ENCODE measurements around the gene IQCH. TPM values are rescaled to one million over a fixed set of nuclear protein-coding genes. Genes with fewer than 3 reads are reported as not detected.

The IQCH gene
- total and polyA plus RNA-seq, 2 donors from 2014 or later, result 3.2 to 7.7 TPM

DNA sequence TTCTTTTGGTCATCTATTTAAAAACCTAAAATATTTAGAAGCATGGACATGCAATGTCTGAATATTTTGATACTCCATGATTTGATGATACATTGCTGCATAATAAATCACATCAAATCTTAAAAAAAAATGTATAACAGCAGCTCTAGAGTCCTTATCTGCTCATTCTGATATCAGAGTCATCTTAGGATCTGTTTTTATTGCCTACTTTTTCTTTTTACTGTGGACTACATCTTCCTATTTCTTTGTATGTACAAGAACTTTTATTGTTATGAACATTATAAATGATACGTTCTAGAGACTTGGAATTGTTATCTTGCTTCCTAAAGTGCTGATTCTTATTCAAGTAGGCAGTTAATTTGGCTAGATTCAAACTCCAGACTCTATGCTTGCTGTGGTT is 72.7 kb downstream of the IQCH start:
- H3K4me3 ChIP-seq (ENCODE audit: low read length in 3 of 3), result no peak overlapping the region
- H3K27ac ChIP-seq (ENCODE audit: low read depth in 2 of 2, low read length in 2 of 2), result no peak overlapping the region

DNA sequence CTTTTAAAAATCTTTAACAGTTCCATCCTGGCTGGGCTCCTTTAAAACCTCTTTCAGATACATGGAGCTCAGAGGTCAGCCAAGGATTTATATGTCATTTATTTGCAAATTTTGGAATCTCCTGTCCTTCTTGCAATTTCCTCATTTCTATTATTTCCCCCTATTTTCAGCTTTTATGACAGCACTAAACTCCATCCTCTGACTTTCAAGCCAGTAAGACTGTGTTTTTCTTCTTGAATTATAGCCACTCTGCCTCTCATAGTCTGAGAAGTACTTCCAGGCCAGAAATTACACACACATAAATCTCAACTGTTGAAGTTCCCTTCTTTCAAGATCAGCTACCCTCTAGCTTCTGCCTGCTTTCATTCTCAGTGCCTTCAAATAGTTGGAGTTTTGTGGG is 73.2 kb downstream of the IQCH start:
- Histone ChIP-seq H3K36me3 (ENCODE audit: control insufficient read depth in 2 of 3, insufficient read depth in 3 of 3, low read length in 3 of 3) (no peaks in the 10 kb centered on the region), H3K27ac (ENCODE audit: low read depth in 2 of 2, low read length in 2 of 2) (no peak overlapping the region), H3K9me3 (ENCODE audit: control insufficient read depth in 2 of 3, insufficient read depth in 1 of 3, low read length in 3 of 3) (no peaks in the 10 kb centered on the region), H3K4me1 (ENCODE audit: control insufficient read depth in 2 of 3, insufficient read depth in 2 of 3, low read depth in 1 of 3, low read length in 3 of 3) (no peaks in the 10 kb centered on the region), H3K27me3 (ENCODE audit: control insufficient read depth, insufficient read depth, low read length) (no peaks in the 10 kb centered on the region), H3K4me3 (ENCODE audit: low read length in 3 of 3) (no peak overlapping the region), H3K9ac (ENCODE audit: low read length in 3 of 3) (no peak overlapping the region)
- intact Hi-C loops (cut with DNase I), result no loop called here
- no peak for FAIRE-seq
- no peak for DNase-seq
- TF ChIP-seq, protein P1, sequence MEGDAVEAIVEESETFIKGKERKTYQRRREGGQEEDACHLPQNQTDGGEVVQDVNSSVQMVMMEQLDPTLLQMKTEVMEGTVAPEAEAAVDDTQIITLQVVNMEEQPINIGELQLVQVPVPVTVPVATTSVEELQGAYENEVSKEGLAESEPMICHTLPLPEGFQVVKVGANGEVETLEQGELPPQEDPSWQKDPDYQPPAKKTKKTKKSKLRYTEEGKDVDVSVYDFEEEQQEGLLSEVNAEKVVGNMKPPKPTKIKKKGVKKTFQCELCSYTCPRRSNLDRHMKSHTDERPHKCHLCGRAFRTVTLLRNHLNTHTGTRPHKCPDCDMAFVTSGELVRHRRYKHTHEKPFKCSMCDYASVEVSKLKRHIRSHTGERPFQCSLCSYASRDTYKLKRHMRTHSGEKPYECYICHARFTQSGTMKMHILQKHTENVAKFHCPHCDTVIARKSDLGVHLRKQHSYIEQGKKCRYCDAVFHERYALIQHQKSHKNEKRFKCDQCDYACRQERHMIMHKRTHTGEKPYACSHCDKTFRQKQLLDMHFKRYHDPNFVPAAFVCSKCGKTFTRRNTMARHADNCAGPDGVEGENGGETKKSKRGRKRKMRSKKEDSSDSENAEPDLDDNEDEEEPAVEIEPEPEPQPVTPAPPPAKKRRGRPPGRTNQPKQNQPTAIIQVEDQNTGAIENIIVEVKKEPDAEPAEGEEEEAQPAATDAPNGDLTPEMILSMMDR (IDR thresholded peaks at IDR 0.05; ENCODE audit: borderline replicate concordance, extremely low read depth, insufficient read depth), result no peak

More for the DNA sequence above, 72.7 kb downstream of the IQCH start:
- FAIRE-seq, result no peak
- Histone ChIP-seq H3K4me1 (ENCODE audit: control insufficient read depth in 2 of 3, insufficient read depth in 2 of 3, low read depth in 1 of 3, low read length in 3 of 3) (no peaks in the 10 kb centered on the region), H3K9me3 (ENCODE audit: control insufficient read depth in 2 of 3, insufficient read depth in 1 of 3, low read length in 3 of 3) (peaks cover 0 to 4% (median 0%) of the 10 kb centered on the region in 3 donors), H3K27me3 (ENCODE audit: control insufficient read depth, insufficient read depth, low read length) (no peaks in the 10 kb centered on the region), H3K36me3 (ENCODE audit: control insufficient read depth in 2 of 3, insufficient read depth in 3 of 3, low read length in 3 of 3) (no peaks in the 10 kb centered on the region), H3K9ac (ENCODE audit: low read length in 3 of 3) (no peak overlapping the region)
- no peak for DNase-seq
- intact Hi-C loops (cut with DNase I), result no loop called here
- TF ChIP-seq, protein P1 (IDR thresholded peaks at IDR 0.05; ENCODE audit: borderline replicate concordance, extremely low read depth, insufficient read depth), result no peak

DNA sequence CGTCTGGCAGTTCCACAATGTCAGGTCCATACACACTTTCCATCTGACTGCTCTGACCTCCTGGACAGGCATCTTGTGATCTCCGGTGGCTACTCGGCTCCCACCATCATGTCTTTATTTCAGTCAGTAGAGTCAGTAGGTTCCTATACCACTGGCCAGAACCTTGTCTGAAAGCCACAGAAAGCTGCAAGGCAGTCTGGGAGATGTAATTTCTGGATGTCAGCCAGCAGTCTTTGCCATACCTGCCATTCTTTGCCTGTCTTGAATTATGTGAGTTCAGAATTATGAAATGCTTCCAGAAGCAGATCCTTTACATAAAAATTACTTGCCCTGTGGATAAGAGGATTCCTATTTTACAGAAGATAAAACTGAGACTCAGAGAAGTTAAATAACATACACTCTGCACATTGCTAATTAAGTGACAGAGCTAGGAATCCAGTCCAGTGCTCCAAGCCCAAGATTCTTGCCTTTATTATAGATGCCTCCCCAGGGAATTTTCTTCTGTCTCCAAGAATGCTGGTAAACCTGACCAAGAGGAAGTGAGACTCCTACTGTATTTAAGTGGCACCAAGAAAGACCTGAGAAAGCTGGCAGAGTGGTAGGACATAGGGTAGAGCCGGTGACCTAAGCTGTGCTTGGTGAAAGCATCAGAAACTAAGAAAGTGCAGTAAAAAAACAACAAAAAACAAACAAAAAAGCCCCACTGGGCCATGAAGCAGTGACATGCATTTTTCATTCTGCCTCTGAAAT is 75.6 kb downstream of the IQCH start:
- DNase-seq (no peak), FAIRE-seq (no peak)
- TF ChIP-seq, protein P1 (IDR thresholded peaks at IDR 0.05; ENCODE audit: borderline replicate concordance, extremely low read depth, insufficient read depth), result no peak
- no peaks in the 10 kb centered on the region for H3K36me3 ChIP-seq (ENCODE audit: control insufficient read depth in 2 of 3, insufficient read depth in 3 of 3, low read length in 3 of 3)
- no peak overlapping the region for H3K9ac ChIP-seq (ENCODE audit: low read length in 3 of 3)
- intact Hi-C loops (cut with DNase I), result no loop called here
- no peaks in the 10 kb centered on the region for H3K9me3 ChIP-seq (ENCODE audit: control insufficient read depth in 2 of 3, insufficient read depth in 1 of 3, low read length in 3 of 3)
- H3K27me3 ChIP-seq (ENCODE audit: control insufficient read depth, insufficient read depth, low read length), result no peaks in the 10 kb centered on the region
- no peak overlapping the region for H3K27ac ChIP-seq (ENCODE audit: low read depth in 2 of 2, low read length in 2 of 2)
- no peak overlapping the region for H3K4me3 ChIP-seq (ENCODE audit: low read length in 3 of 3)
- H3K4me1 ChIP-seq (ENCODE audit: control insufficient read depth in 2 of 3, insufficient read depth in 2 of 3, low read depth in 1 of 3, low read length in 3 of 3), result no peaks in the 10 kb centered on the region
